ENCODE measurements around the gene GIT1.
A peak's percentile ranks its signal among the peaks of the same experiment; 100 is the strongest.

The GIT1 gene

DNA sequence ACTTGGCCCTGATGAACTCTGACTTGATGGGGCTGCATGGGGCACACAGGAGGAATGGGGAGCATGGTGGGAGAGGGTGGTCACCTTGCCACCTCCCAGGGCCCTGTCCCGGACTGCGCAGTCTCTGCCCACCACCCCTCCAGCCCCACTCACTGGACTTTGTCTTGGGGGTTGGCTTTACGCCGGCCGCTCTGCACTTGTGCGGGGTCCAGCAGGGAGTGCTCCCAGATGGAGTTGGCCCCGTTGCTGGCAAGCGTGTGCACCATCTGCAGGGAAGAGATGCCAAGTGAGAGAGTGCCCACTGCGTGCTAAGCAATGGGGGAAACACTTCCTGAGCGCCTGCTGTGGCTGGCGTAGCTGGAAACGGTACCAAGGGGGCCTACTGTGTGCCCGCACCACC is 6.7 kb downstream of the GIT1 start:
- TF ChIP-seq, protein P1, sequence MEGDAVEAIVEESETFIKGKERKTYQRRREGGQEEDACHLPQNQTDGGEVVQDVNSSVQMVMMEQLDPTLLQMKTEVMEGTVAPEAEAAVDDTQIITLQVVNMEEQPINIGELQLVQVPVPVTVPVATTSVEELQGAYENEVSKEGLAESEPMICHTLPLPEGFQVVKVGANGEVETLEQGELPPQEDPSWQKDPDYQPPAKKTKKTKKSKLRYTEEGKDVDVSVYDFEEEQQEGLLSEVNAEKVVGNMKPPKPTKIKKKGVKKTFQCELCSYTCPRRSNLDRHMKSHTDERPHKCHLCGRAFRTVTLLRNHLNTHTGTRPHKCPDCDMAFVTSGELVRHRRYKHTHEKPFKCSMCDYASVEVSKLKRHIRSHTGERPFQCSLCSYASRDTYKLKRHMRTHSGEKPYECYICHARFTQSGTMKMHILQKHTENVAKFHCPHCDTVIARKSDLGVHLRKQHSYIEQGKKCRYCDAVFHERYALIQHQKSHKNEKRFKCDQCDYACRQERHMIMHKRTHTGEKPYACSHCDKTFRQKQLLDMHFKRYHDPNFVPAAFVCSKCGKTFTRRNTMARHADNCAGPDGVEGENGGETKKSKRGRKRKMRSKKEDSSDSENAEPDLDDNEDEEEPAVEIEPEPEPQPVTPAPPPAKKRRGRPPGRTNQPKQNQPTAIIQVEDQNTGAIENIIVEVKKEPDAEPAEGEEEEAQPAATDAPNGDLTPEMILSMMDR (IDR thresholded peaks at IDR 0.05; ENCODE audit: control extremely low read depth, extremely low read depth, low read depth, missing control alignments): no peak
- POLR2A ChIA-PET: interaction anchor here (0.5 kb wide), 1 partner anchor 1500 kb away, joined by 3 read pairs; no protein-coding TSS in a partner anchor
- CTCF ChIA-PET: interaction anchor here (1.2 to 14.3 kb wide), 5 partner anchors 8 to 33 kb away, joined by 3 to 172 read pairs (median 31); partner anchors contain the start of genes ABHD15 and ANKRD13B
- no peak for DNase-seq (ENCODE audit: extremely low spot score)

DNA sequence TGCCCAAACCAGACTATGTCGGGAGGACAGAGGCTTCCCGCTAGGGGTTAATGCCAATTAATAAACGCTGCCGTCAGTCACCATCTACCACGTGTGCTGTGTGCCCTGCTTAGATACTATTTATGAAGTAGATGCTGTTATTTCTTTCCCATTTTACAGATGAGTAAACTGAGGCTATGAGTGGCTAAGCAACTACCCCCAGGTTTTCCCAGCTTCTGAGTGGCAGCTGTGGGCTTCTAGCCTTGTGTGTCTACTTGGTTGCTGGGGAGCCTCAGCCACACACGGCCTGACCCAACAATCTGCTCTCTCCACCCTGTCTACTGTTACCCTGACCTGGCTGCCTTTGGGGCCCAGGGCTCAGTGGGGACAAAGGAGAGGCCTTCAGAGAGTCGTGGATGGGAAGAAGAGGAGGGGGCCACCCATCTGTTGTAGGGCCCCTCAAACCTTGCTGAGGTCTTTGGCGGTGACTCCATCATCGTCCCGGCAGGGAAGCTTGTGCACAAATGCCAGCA is 7.1 kb downstream of the GIT1 start:
- no peak for DNase-seq (ENCODE audit: extremely low spot score)
- TF ChIP-seq, protein P1 (IDR thresholded peaks at IDR 0.05; ENCODE audit: control extremely low read depth, extremely low read depth, low read depth, missing control alignments): no peak
- POLR2A ChIA-PET: interaction anchor here (0.5 kb wide), 1 partner anchor 1501 kb away, joined by 3 read pairs; no protein-coding TSS in a partner anchor
- CTCF ChIA-PET: interaction anchor here (1.1 to 14.3 kb wide), 9 partner anchors 10 to 439 kb away, joined by 3 to 172 read pairs (median 15); partner anchors contain the start of genes ABHD15, ANKRD13B and SSH2

DNA sequence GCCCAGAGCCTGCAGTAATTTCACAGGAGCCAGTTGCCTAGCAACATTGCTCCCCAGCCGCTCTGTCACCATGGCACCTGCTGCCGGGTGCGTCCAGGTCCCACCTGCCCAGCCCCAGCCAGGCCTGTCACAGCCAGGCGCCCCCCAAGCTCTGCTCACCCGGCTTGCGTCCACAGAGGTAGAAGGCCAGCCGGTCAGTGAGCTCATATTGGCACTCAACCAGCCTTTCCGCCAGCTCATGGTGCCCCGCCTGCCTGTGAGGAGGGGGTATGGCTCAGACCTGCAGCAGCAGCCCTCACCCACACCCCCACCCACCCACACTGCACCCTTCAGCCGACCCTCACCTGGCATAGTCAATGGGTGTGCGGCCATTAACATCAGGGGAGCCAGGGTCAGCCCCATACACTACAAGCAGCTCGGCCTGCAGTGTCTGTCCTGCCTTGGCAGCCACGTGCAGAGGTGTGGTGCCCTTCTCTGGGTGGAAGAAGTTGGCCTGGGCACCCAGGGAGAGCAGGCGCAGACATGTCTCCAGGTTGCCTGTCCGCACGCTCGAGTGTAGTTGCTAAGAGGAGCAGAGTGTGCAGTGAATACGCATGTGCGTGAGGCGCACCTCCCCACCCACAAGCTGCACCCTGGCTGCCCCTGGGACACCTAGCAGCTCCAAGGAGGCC is 7.7 kb downstream of the GIT1 start:
- TF ChIP-seq, protein P1 (IDR thresholded peaks at IDR 0.05; ENCODE audit: control extremely low read depth, extremely low read depth, low read depth, missing control alignments): no peak
- no peak for DNase-seq (ENCODE audit: extremely low spot score)

DNA sequence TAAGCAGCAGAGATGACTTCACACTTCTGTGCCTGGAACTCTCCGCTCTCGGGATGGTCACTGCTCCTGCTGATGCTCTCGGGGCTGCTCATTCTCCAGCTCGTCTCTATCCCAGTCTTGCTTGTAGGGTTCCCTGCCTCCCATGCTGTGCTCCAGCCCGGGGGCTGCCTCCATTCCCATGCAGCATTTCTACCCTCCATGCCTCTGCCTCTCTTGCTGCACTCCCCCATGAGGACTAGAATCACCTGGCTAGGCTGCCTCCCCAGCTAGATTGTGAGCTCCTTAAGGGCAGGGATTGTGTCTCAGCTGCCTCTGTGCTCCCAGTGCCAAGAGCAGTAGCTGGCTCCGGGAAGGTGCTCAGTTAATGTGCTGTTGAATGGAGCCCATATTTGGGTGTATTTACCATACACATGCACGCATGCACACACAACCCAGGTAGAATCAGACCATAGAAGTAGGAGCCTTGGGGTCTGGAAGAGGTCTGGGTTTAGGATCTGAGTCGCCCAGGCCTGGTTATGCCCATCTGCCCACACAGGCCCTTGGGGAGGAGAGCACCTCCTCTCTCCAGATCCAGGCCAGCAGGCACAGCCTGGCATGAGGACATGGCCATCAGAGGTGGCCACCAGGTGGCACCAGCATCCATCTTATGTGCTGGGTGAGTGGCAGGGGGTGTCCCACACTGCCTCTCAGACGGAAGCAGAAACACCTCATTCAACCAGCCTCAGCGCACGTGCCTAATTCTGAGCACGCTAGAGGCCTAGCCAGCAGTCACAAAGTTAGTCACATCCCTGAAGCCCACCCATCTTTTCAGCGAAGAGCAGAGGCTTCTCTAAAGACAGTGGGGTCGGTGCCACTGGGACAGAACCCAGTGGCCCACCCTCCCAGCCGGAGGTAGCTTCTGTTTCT is 9.3 kb downstream of the GIT1 start:
- POLR2A ChIA-PET: no interaction called here
- peak; percentile 91 for DNase-seq (ENCODE audit: extremely low spot score)
- TF ChIP-seq, protein P1 (IDR thresholded peaks at IDR 0.05; ENCODE audit: control extremely low read depth, extremely low read depth, low read depth, missing control alignments): peak; percentile 93
- CTCF ChIA-PET: interaction anchor here (0.6 to 14.3 kb wide), 28 partner anchors 8 to 525 kb away, joined by 3 to 172 read pairs (median 4); partner anchors contain the start of genes ABHD15, ANKRD13B and SSH2

More for the DNA sequence above, 7.7 kb downstream of the GIT1 start:
- POLR2A ChIA-PET: no interaction called here
- CTCF ChIA-PET: interaction anchor here (0.7 to 14.3 kb wide), 18 partner anchors 9 to 523 kb away, joined by 3 to 172 read pairs (median 4); partner anchors contain the start of genes ABHD15, ANKRD13B and SSH2

DNA sequence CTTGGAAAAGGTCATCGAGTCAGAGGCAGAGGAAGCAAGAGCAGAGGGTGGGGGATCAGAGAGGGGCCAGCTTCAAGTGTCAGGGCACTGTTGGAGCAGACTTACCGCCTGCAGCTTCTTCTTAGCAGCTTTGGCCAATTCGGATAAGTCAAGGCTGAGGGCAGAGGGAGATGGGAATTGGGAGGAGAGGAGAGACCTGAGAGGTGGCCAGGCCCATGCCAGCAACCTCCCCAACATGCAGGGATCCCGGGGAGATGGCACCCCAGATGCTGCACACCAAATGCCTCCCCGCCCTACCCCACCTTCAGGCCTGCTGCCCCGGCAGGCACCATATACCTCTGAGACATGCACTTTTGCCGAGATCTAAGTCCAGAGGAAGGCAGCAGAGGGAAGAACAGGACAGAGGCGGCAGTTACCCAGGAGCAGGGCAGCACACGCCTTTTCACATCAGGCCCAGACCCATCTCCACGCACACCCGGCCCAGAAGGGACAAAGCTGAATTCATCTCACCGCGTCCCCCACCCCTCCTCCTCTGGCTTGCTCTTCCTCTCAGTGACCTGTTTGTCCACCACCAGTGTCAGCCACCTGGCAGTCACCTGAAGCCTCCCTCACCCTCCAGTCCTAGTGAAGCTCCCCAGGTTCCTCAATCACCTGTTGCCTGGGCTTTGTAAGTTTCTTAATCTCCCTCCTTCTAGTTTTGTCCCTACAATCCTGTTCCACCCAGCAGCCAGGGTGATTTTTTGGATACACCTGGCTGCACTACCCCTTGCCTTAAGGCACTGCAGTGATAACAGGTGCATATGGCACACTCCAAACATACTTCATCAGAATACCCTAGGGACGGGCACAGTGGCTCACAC is 10.6 kb downstream of the GIT1 start:
- TF ChIP-seq, protein P1 (IDR thresholded peaks at IDR 0.05; ENCODE audit: control extremely low read depth, extremely low read depth, low read depth, missing control alignments): no peak
- ChIA-PET CTCF (interaction anchor here (0.7 to 14.3 kb wide), 12 partner anchors 9 to 515 kb away, joined by 3 to 172 read pairs (median 7); partner anchors contain the start of genes ANKRD13B and SSH2), POLR2A (no interaction called here)
- DNase-seq (ENCODE audit: extremely low spot score): no peak

Measured in GM10248 (cell line).